Fibroblast of mammary gland (primary cell): ENCODE data around the gene AXDND1.
"Not testable (repeated sequence)": the region's sequence is repeated elsewhere in the genome, so short reads cannot be mapped to it uniquely, and the experiment has no call there.

Experiments used
- DNase-seq: peaks from one replicate; pipeline ENCODE4 v3.0.0-alpha.2; 2010; ENCODE audit warnings: low read depth
- H3K4me3 ChIP-seq: 2 replicates; pipeline ENCODE4 v1.5.1; 2011; ENCODE audit warnings: low read depth, mild to moderate bottlenecking, low read length, moderate library complexity; ENCODE audit not compliant: control insufficient read depth
- TF ChIP-seq, protein P1 (sequence below): conservative IDR thresholded peaks from 2 replicates; pipeline ENCODE4 v1.5.1; 2011; ENCODE audit warnings: low read depth, low read length, inconsistent platforms; ENCODE audit not compliant: control insufficient read depth, insufficient read depth

The AXDND1 gene

DNA sequence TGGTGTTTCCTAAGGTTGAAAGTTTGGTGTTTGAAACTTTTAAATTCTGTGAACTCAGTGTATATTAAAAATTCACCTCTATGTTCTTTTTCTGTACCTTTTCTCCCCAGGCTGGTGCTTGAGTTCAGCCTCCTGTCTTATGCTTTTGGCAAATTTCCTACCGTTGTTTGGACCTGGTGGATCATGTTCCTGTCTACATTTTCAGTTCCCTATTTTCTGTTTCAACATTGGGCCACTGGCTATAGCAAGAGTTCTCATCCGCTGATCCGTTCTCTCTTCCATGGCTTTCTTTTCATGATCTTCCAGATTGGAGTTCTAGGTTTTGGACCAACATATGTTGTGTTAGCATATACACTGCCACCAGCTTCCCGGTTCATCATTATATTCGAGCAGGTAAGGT, 24.9 kb upstream of the AXDND1 start:
- TF ChIP-seq, protein P1, sequence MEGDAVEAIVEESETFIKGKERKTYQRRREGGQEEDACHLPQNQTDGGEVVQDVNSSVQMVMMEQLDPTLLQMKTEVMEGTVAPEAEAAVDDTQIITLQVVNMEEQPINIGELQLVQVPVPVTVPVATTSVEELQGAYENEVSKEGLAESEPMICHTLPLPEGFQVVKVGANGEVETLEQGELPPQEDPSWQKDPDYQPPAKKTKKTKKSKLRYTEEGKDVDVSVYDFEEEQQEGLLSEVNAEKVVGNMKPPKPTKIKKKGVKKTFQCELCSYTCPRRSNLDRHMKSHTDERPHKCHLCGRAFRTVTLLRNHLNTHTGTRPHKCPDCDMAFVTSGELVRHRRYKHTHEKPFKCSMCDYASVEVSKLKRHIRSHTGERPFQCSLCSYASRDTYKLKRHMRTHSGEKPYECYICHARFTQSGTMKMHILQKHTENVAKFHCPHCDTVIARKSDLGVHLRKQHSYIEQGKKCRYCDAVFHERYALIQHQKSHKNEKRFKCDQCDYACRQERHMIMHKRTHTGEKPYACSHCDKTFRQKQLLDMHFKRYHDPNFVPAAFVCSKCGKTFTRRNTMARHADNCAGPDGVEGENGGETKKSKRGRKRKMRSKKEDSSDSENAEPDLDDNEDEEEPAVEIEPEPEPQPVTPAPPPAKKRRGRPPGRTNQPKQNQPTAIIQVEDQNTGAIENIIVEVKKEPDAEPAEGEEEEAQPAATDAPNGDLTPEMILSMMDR, result no peak
- DNase-seq, result no peak
- no peak overlapping the region for H3K4me3 ChIP-seq

DNA sequence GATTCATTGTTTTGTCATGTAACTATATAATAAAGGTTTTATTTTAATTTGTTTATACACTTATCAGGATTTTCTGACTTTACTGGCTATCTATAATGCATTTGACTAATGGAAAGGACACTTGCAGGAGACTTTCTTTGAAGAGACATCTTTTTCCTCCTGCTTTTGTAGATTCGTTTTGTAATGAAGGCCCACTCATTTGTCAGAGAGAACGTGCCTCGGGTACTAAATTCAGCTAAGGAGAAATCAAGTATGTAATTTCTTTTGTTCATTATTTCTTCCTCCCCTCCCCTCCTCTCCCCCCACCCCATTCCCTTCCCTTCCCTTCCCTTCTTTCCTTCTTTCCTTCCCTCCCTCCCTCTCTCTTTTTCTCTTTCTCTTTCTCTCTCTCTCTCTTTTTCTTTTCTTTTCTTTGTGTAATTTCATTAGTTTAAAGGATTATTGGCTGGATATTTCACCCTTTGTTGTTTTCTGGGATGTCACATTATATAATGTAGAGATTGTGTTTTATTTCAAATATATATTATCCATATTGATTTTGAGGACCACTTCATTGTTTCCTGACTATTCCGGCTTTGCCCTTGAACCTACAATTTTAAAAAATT, 23.7 kb upstream of the AXDND1 start:
- no peak overlapping the region for H3K4me3 ChIP-seq
- DNase-seq, result no peak
- TF ChIP-seq, protein P1, result no peak

DNA sequence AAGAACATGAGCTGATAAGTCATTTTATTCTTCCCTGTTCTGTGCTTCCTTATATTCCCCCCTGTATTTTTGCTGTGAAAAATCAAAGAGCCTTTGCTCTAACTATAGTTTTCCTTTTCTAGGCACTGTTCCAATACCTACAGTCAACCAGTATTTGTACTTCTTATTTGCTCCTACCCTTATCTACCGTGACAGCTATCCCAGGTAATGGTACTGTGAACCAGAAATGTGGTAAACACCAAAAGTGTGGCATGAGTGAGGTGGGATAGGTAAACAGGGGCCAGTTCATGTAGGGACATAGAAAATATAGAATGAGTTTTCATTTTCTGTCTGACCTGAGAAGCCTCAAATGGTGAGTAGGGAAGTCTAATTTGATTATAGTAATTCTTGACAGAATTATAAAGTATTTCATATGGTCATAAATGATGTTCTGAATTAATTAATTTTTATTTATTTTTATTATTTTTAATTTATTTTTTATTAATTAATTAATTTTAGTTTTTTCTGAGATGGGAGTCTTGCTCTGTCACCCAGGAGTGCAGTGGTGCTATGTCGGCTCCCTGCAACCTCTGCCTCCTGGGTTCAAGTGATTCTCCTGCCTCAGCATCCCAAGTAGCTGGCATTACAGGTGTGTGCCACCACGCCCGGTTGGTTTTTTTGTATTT, 22.9 kb upstream of the AXDND1 start:
- H3K4me3 ChIP-seq, result no peak overlapping the region
- DNase-seq, result no peak
- TF ChIP-seq, protein P1, result no peak

DNA sequence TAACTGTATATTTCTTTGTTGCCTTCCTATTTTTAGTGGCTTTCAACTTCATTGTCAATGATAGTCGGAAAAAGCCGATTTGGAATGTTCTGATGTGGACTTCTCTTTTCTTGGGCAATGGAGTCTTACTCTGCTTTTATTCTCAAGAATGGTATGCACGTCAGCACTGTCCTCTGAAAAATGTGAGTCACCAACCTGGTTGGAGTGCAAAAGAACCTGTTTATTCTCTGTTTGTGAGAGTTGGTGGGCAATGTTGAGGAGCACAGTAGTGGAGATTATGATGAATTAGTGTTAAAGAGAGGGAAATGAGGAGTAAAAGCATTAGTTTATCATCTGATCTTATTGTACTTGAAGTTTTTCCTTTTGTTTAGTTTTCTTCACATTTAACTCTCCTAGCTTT, 14.5 kb upstream of the AXDND1 start:
- TF ChIP-seq, protein P1, result no peak
- no peak overlapping the region for H3K4me3 ChIP-seq
- DNase-seq, result no peak

DNA sequence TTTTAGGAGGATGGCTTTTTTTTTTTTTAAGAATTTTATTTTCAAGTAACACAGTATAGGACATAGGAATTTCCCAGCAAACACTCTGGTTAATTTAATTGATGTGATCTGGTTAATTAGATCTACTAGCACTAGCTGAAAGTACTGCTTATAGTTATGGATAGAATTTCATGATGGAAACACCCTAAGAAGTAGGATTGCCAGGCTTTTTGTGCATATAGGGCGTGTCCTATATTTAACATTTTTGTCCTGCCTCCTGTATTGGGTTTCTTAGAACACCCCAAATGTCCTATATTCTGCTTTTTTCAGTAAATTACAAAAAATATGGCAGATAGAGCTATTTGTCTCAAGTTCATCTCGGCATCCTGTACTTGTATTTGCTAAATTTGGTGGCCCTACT, 13.5 kb upstream of the AXDND1 start:
- TF ChIP-seq, protein P1, result no peak
- H3K4me3 ChIP-seq, result no peak overlapping the region
- DNase-seq, result no peak

DNA sequence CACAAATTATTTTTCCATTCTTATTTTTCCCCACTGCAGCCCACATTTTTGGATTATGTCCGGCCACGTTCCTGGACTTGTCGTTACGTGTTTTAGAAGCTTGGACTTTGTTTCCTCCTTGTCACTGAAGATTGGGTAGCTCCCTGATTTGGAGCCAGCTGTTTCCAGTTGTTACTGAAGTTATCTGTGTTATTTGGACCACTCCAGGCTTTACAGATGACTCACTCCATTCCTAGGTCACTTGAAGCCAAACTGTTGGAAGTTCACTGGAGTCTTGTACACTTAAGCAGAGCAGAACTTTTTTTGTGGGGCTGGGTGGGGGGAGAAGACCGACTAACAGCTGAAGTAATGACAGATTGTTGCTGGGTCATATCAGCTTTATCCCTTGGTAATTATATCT, 12.2 kb upstream of the AXDND1 start:
- H3K4me3 ChIP-seq, result no peak overlapping the region
- TF ChIP-seq, protein P1, result no peak
- DNase-seq, result peak; percentile 78

DNA sequence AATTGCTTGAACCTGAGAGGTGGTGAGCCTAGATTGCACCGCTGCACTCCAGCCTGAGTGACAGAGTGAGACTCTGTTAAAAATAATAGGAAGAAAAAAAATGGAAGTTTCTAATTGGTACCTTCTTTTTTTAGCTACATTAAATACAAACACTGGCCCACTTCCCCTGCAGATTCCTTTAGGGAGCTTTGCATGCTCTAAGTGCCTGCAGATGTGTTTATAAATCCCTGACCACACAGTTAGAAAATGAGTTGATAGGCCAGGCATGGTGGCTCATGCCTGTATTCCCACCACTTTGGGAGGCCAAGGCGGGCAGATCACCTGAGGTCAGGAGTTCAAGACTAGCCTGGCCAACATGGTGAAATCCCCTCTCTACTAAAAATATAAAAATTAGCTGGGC, 4.1 kb upstream of the AXDND1 start:
- not testable (repeated sequence) for DNase-seq, H3K4me3 ChIP-seq
